CD4-positive, alpha-beta T cell (primary cell): ENCODE results near the gene MRPL19. TPM values are rescaled to one million over a fixed set of nuclear protein-coding genes. Genes with fewer than 3 reads are reported as not detected.
A peak's percentile ranks its signal among the peaks of the same experiment; 100 is the strongest.

ENCODE experiments used
- ATAC-seq: fragments of 200-7000 bp; cut with Tn5 transposase; one replicate; pipeline ENCODE4 v1.10.0; 2022; ENCODE audit warnings: mild to moderate bottlenecking; ENCODE audit not compliant: poor library complexity
- CTCF ChIA-PET: fragments of 350-600 bp; sonication (Branson Sonifier 250); formaldehyde crosslinking; loops from one replicate; lab custom pipeline; 2021; ENCODE audit warnings: antibody characterized with exemption, inconsistent platforms; lab: Charles Lee
- POLR2A ChIA-PET: fragments of 350-600 bp; sonication (Branson Sonifier 250); formaldehyde crosslinking; loops from one replicate; lab custom pipeline; 2021; ENCODE audit warnings: antibody characterized with exemption, inconsistent platforms; lab: Charles Lee
- DNase-seq, 14 experiments: peaks; one replicate each; pipeline ENCODE4 v3.0.0-alpha.2; 2013 to 2020; ENCODE audit warnings: mixed read lengths in 2 of 14
- H3K27ac ChIP-seq, 2 donors: one replicate each; pipeline versions ENCODE4 v1.5.1 to v1.7.0; 2013; ENCODE audit warnings: low read length in 2 of 2, low read depth in 1 of 2, mild to moderate bottlenecking in 1 of 2
- H3K27me3 ChIP-seq, 2 experiments: 1 replicate in 1 of 2; 2 replicates in 1 of 2; pipeline versions ENCODE4 v1.6.1 to v1.7.0; 2013; ENCODE audit warnings: low read length in 2 of 2, control low read depth in 1 of 2, mild to moderate bottlenecking in 1 of 2, moderate library complexity in 1 of 2; ENCODE audit not compliant: insufficient read depth in 2 of 2, control insufficient read depth in 1 of 2
- H3K36me3 ChIP-seq: one replicate; pipeline ENCODE4 v1.6.1; 2013; ENCODE audit warnings: low read length, control low read depth; ENCODE audit not compliant: insufficient read depth
- H3K4me1 ChIP-seq: one replicate; pipeline ENCODE4 v1.6.1; 2013; ENCODE audit warnings: low read length, control low read depth; ENCODE audit not compliant: insufficient read depth
- H3K4me3 ChIP-seq: one replicate; pipeline ENCODE4 v1.5.1; 2013; ENCODE audit warnings: mild to moderate bottlenecking, low read length, moderate library complexity
- H3K9me3 ChIP-seq, 2 experiments: 1 replicate in 1 of 2; 2 replicates in 1 of 2; pipeline versions ENCODE4 v1.6.1 to v1.7.0; 2013; ENCODE audit warnings: low read length in 2 of 2, mild to moderate bottlenecking in 2 of 2, control low read depth in 1 of 2, moderate library complexity in 1 of 2; ENCODE audit not compliant: control insufficient read depth in 1 of 2, insufficient read depth in 1 of 2
- H3K27ac Mint-ChIP-seq: one replicate; pipeline ENCODE4 v1.8.0; 2020; ENCODE audit warnings: mixed read lengths
- H3K27me3 Mint-ChIP-seq: one replicate; pipeline ENCODE4 v1.8.0; 2021; ENCODE audit warnings: mixed read lengths
- H3K36me3 Mint-ChIP-seq: one replicate; pipeline ENCODE4 v1.8.0; 2021; ENCODE audit warnings: low read depth, mixed read lengths
- H3K4me1 Mint-ChIP-seq: one replicate; pipeline ENCODE4 v1.8.0; 2021; ENCODE audit warnings: low read depth, mixed read lengths
- H3K4me3 Mint-ChIP-seq: one replicate; pipeline ENCODE4 v1.8.0; 2020; ENCODE audit warnings: mild to moderate bottlenecking, mixed read lengths
- H3K9me3 Mint-ChIP-seq: one replicate; pipeline ENCODE4 v1.8.0; 2020; ENCODE audit warnings: mixed read lengths
- intact Hi-C, 2 experiments: fragments of 100-400 bp; cut with DNase I in 1 of 2; cut with micrococcal nuclease in 1 of 2; formaldehyde crosslinking; loops; one replicate each; pipeline versions ENCODE4 v1.15.1 to v1.9.0; 2023 to 2025; cut with DNase I, micrococcal nuclease
- total RNA-seq, 174 experiments: library from RNA in 2 of 174; stranded (reverse) in 2 of 174; gene quantifications; one replicate each; pipeline ENCODE4 v1.2.3 and lab custom pipeline; 2021 to 2026
- TF ChIP-seq, protein P1 (sequence below): fragments of 200-600 bp; IDR thresholded peaks from one replicate; pipeline ENCODE4 v1.8.0; 2022; ENCODE audit warnings: antibody characterized with exemption, mild to moderate bottlenecking

MRPL19 gene
- total RNA-seq, 2 experiments from 2014 or later, result 10.7 to 14.9 TPM

DNA sequence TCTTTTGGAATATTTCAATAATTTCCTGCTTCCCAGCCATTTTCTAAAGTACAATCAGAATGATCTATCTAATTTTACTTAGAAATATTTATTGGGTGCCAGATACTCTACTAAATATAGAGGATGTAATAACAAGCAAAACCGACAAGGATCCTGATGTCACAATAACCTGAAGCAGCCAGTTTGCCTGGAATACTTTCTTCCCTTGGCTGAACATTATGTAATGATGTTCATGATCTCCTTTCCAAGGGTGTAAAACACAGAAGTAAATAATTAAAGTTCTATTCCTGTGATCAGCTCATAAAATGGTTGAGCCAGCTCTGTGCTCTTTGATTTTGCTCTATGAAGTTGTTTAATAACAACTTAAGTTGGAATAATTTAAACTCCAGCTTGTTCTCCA is 2.6 kb upstream of the MRPL19 start:
- H3K27me3 ChIP-seq, result no peaks in the 10 kb centered on the region
- peaks cover 4% of the 10 kb centered on the region for H3K27me3 Mint-ChIP-seq
- POLR2A ChIA-PET, result no interaction called here
- CTCF ChIA-PET, result no interaction called here
- H3K4me3 ChIP-seq, result no peak overlapping the region
- TF ChIP-seq, protein P1, sequence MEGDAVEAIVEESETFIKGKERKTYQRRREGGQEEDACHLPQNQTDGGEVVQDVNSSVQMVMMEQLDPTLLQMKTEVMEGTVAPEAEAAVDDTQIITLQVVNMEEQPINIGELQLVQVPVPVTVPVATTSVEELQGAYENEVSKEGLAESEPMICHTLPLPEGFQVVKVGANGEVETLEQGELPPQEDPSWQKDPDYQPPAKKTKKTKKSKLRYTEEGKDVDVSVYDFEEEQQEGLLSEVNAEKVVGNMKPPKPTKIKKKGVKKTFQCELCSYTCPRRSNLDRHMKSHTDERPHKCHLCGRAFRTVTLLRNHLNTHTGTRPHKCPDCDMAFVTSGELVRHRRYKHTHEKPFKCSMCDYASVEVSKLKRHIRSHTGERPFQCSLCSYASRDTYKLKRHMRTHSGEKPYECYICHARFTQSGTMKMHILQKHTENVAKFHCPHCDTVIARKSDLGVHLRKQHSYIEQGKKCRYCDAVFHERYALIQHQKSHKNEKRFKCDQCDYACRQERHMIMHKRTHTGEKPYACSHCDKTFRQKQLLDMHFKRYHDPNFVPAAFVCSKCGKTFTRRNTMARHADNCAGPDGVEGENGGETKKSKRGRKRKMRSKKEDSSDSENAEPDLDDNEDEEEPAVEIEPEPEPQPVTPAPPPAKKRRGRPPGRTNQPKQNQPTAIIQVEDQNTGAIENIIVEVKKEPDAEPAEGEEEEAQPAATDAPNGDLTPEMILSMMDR, result no peak
- ATAC-seq (no peak), DNase-seq (no peak)
- peaks cover 27% of the 10 kb centered on the region for H3K36me3 Mint-ChIP-seq
- peaks cover 16% of the 10 kb centered on the region for H3K4me1 ChIP-seq
- no peak overlapping the region for H3K27ac ChIP-seq
- no peaks in the 10 kb centered on the region for H3K36me3 ChIP-seq
- intact Hi-C loops, result loop anchor here in 1 of 2 experiments (10.0 kb wide), 2 partner anchors 809 to 1909 kb away; partner anchors contain the start of genes HK2 and TPRKB
- H3K4me1 Mint-ChIP-seq, result peaks cover 25% of the 10 kb centered on the region
- H3K9me3 Mint-ChIP-seq, result no peaks in the 10 kb centered on the region
- H3K4me3 Mint-ChIP-seq, result no peak overlapping the region
- no peaks in the 10 kb centered on the region for H3K9me3 ChIP-seq
- no peak overlapping the region for H3K27ac Mint-ChIP-seq

DNA sequence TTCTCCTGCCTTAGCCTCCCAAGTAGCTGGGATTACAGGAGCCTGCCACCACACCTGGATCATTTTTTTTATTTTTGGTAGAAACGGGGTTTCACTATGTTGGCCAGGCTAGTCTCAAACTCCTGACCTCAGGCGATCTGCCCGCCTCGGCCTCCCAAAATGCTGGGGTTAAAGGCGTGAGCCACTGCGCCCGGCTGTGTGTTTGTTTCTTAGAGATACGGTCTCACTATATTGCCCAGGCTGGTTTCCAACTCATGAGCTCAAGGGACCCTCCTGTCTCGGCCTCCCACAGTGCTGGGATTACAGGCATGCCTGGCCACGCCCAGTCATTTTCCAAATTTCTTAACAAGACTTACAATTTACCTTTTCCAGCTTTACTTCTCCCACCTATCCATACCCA is 940 bp upstream of the MRPL19 start:
- H3K9me3 Mint-ChIP-seq, result no peaks in the 10 kb centered on the region
- TF ChIP-seq, protein P1, result no peak
- no peaks in the 10 kb centered on the region for H3K9me3 ChIP-seq
- H3K27me3 Mint-ChIP-seq, result no peaks in the 10 kb centered on the region
- intact Hi-C loops, result loop anchor here (2.0 to 10.0 kb wide), 5 partner anchors 65 to 1911 kb away; partner anchors contain the start of genes GCFC2 (in 1 of the 2), HK2 (in 1 of the 2), POLE4 (in 1 of the 2) and TPRKB (in 1 of the 2)
- ATAC-seq, result no peak
- H3K27ac Mint-ChIP-seq, result no peak overlapping the region
- ChIA-PET POLR2A (interaction anchor here (1.6 to 2.4 kb wide), 2 partner anchors 18 to 64 kb away, joined by 4 to 26 read pairs; partner anchors contain the start of gene GCFC2), CTCF (no interaction called here)
- H3K4me1 Mint-ChIP-seq, result peaks cover 40% of the 10 kb centered on the region
- H3K4me1 ChIP-seq, result peaks cover 16% of the 10 kb centered on the region
- H3K36me3 Mint-ChIP-seq, result peaks cover 44% of the 10 kb centered on the region
- H3K4me3 Mint-ChIP-seq, result peak overlapping the region; percentile 96
- H3K36me3 ChIP-seq, result peaks cover 12% of the 10 kb centered on the region
- no peak for DNase-seq
- H3K27me3 ChIP-seq, result no peaks in the 10 kb centered on the region
- H3K27ac ChIP-seq, result no peak overlapping the region
- no peak overlapping the region for H3K4me3 ChIP-seq

DNA sequence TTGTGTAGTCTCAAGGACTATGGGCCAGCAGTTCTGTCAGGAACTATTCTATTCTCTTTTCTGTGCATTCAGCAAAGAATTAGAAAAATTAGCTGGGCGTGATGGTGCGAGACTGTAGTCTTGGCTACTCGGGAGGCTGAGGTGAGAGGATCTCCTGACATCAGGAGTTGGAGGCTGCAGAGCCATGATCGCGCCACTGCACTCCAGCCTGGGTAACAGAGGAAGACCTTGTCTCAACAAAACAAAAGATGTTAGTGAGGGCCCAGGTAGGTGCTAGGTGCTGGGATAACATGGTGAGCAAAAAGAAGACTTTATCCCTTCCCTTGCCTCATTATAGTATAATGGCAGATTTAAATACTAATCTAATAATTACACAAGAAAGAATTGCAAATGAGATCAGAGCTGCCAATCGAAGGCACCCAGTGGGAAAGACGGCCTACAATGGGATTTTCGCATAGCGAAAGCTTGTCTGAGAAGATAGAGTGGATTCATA is 447 bp upstream of the MRPL19 start:
- no peaks in the 10 kb centered on the region for H3K27me3 ChIP-seq
- Mint-ChIP-seq H3K4me3 (peak overlapping the region; percentile 96), H3K27ac (peak overlapping the region; percentile 92), H3K27me3 (no peaks in the 10 kb centered on the region), H3K4me1 (peaks cover 44% of the 10 kb centered on the region), H3K36me3 (peaks cover 49% of the 10 kb centered on the region), H3K9me3 (no peaks in the 10 kb centered on the region)
- TF ChIP-seq, protein P1, result no peak
- intact Hi-C loops, result loop anchor here (2.0 to 10.0 kb wide), 5 partner anchors 65 to 1911 kb away; partner anchors contain the start of genes GCFC2 (in 1 of the 2), HK2 (in 1 of the 2), POLE4 (in 1 of the 2) and TPRKB (in 1 of the 2)
- DNase-seq (peak in 1 of 14 experiments; percentile 13), ATAC-seq (peak; percentile 11)
- H3K4me3 ChIP-seq, result peak overlapping the region; percentile 98
- H3K9me3 ChIP-seq, result no peaks in the 10 kb centered on the region
- ChIA-PET POLR2A (interaction anchor here (1.0 to 2.4 kb wide), 5 partner anchors 10 to 64 kb away, joined by 3 to 26 read pairs (median 4); partner anchors contain the start of gene GCFC2), CTCF (interaction anchor here (1.0 kb wide), 1 partner anchor 30 kb away, joined by 4 read pairs; no protein-coding TSS in a partner anchor)
- H3K4me1 ChIP-seq, result peaks cover 16% of the 10 kb centered on the region
- peaks cover 16% of the 10 kb centered on the region for H3K36me3 ChIP-seq
- H3K27ac ChIP-seq, result no peak overlapping the region
